Astrocyte (in vitro differentiated cells and primary cell): Measurements from ENCODE around the gene SPHK1. TPM values are rescaled to one million over a fixed set of nuclear protein-coding genes. Genes with fewer than 3 reads are reported as not detected.

Experiments
- DNase-seq: peaks from one replicate; pipeline ENCODE4 v3.0.0-alpha.2; 2010; ENCODE audit warnings: low read depth
- FAIRE-seq: peaks from 2 replicates; lab custom pipeline; 2011; peaks lifted over from hg19 to GRCh38; lab: Jason Lieb, UNC
- H2AFZ ChIP-seq: 2 replicates; pipeline ENCODE4 v1.6.0; 2012; ENCODE audit warnings: low read depth, low read length, inconsistent platforms
- H3K27ac ChIP-seq: 2 replicates; pipeline ENCODE4 v1.5.1; 2011; ENCODE audit warnings: low read depth, low read length, inconsistent platforms
- H3K27me3 ChIP-seq: 2 replicates; pipeline ENCODE4 v1.6.0; 2011; ENCODE audit warnings: low read length, inconsistent platforms; ENCODE audit not compliant: insufficient read depth
- H3K36me3 ChIP-seq: 2 replicates; pipeline ENCODE4 v1.5.1; 2011; ENCODE audit warnings: low read length, inconsistent platforms; ENCODE audit not compliant: insufficient read depth
- H3K4me1 ChIP-seq: 2 replicates; pipeline ENCODE4 v1.5.1; 2011; ENCODE audit warnings: low read length, inconsistent platforms; ENCODE audit not compliant: insufficient read depth
- H3K4me2 ChIP-seq: 2 replicates; pipeline ENCODE4 v1.6.0; 2012; ENCODE audit warnings: low read length, inconsistent platforms
- H3K4me3 ChIP-seq: 2 replicates; pipeline ENCODE4 v1.5.1; 2011; ENCODE audit warnings: low read depth, mild to moderate bottlenecking, low read length, inconsistent platforms; ENCODE audit not compliant: insufficient read depth
- H3K79me2 ChIP-seq: 2 replicates; pipeline ENCODE4 v1.6.0; 2012; ENCODE audit warnings: mild to moderate bottlenecking, low read length, inconsistent platforms; ENCODE audit not compliant: insufficient read depth
- H3K9ac ChIP-seq: 2 replicates; pipeline ENCODE4 v1.6.0; 2012; ENCODE audit warnings: mild to moderate bottlenecking, low read length, inconsistent platforms
- H3K9me3 ChIP-seq: 2 replicates; pipeline ENCODE4 v1.5.1; 2012; ENCODE audit warnings: low read depth, mild to moderate bottlenecking, low read length, inconsistent platforms; ENCODE audit not compliant: insufficient read depth
- H4K20me1 ChIP-seq: 2 replicates; pipeline ENCODE4 v1.6.0; 2012; ENCODE audit warnings: low read length, inconsistent platforms; ENCODE audit not compliant: insufficient read depth
- H3K27ac Mint-ChIP-seq: one replicate; pipeline ENCODE4 v1.8.0; 2021; ENCODE audit warnings: mild to moderate bottlenecking, mixed read lengths; ENCODE audit not compliant: unreplicated experiment
- H3K27me3 Mint-ChIP-seq: one replicate; pipeline ENCODE4 v1.8.0; 2021; ENCODE audit warnings: low read depth, mixed read lengths; ENCODE audit not compliant: unreplicated experiment
- H3K36me3 Mint-ChIP-seq: one replicate; pipeline ENCODE4 v1.8.0; 2021; ENCODE audit warnings: low read depth, mixed read lengths; ENCODE audit not compliant: unreplicated experiment
- H3K4me1 Mint-ChIP-seq: one replicate; pipeline ENCODE4 v1.8.0; 2021; ENCODE audit warnings: low read depth, mixed read lengths; ENCODE audit not compliant: unreplicated experiment
- H3K4me3 Mint-ChIP-seq: one replicate; pipeline ENCODE4 v1.8.0; 2021; ENCODE audit warnings: mild to moderate bottlenecking, moderate library complexity, mixed read lengths; ENCODE audit not compliant: unreplicated experiment
- H3K9me3 Mint-ChIP-seq: one replicate; pipeline ENCODE4 v1.8.0; 2021; ENCODE audit warnings: mild to moderate bottlenecking, mixed read lengths; ENCODE audit not compliant: unreplicated experiment
- CTCF ChIP-seq: IDR thresholded peaks from 2 replicates; pipeline ENCODE4 v1.5.1; 2011; ENCODE audit warnings: low read depth, mild to moderate bottlenecking, inconsistent platforms, low read length, moderate library complexity; ENCODE audit not compliant: insufficient read depth
- EZH2 ChIP-seq: IDR thresholded peaks from 2 replicates; pipeline ENCODE4 v1.6.1; 2012; ENCODE audit warnings: mild to moderate bottlenecking, low read length, inconsistent platforms; ENCODE audit not compliant: insufficient read depth
- total RNA-seq: library from RNA; stranded (reverse); gene quantifications from 2 replicates; pipeline ENCODE4 v1.2.1, GENCODE V29; 2021

Gene SPHK1
- total RNA-seq, 1 donor from 2014 or later: 34.8 TPM

GRCh38 chr17:76420356-76421043 lies 36.1 kb downstream of the SPHK1 start:
- Histone ChIP-seq H2AFZ (no peak overlapping the region), H3K4me1 (peaks cover 10% of the 10 kb centered on the region), H3K9me3 (no peaks in the 10 kb centered on the region), H4K20me1 (peaks cover 77% of the 10 kb centered on the region), H3K9ac (no peak overlapping the region), H3K27ac (no peak overlapping the region), H3K4me2 (peak overlapping the region; percentile 4), H3K4me3 (no peak overlapping the region), H3K36me3 (no peaks in the 10 kb centered on the region), H3K27me3 (no peaks in the 10 kb centered on the region), H3K79me2 (peaks cover 72% of the 10 kb centered on the region)
- H3K4me1 Mint-ChIP-seq: peaks cover 3% of the 10 kb centered on the region
- H3K36me3 Mint-ChIP-seq: peaks cover 18% of the 10 kb centered on the region
- no peak overlapping the region for H3K4me3 Mint-ChIP-seq
- TF ChIP-seq EZH2 (no peak), CTCF (no peak)
- H3K27me3 Mint-ChIP-seq: no peaks in the 10 kb centered on the region
- FAIRE-seq (no peak), DNase-seq (no peak)
- peaks cover 7% of the 10 kb centered on the region for H3K9me3 Mint-ChIP-seq
- no peak overlapping the region for H3K27ac Mint-ChIP-seq

- no peak overlapping the region for H3K27ac Mint-ChIP-seq
- peaks cover 77% of the 10 kb centered on the region for H4K20me1 ChIP-seq
- peaks cover 18% of the 10 kb centered on the region for H3K36me3 Mint-ChIP-seq
- no peak for TF ChIP-seq EZH2
- TF ChIP-seq CTCF: no peak
- peak; percentile 9 for DNase-seq
- peaks cover 3% of the 10 kb centered on the region for H3K4me1 Mint-ChIP-seq
- no peak overlapping the region for H3K4me3 Mint-ChIP-seq
- H3K4me2 ChIP-seq: no peak overlapping the region
- no peaks in the 10 kb centered on the region for H3K9me3 ChIP-seq
- no peak for FAIRE-seq
- no peak overlapping the region for H3K4me3 ChIP-seq
- no peaks in the 10 kb centered on the region for H3K27me3 Mint-ChIP-seq
- peaks cover 10% of the 10 kb centered on the region for H3K4me1 ChIP-seq
- no peak overlapping the region for H3K9ac ChIP-seq
- no peaks in the 10 kb centered on the region for H3K36me3 ChIP-seq
- H3K79me2 ChIP-seq: peaks cover 72% of the 10 kb centered on the region
- H2AFZ ChIP-seq: no peak overlapping the region
- H3K27me3 ChIP-seq: no peaks in the 10 kb centered on the region
- H3K9me3 Mint-ChIP-seq: peaks cover 7% of the 10 kb centered on the region
- H3K27ac ChIP-seq: no peak overlapping the region
Measured at GRCh38 chr17:76421044-76421407, 36.6 kb downstream of the SPHK1 start.

- H3K36me3 ChIP-seq: no peaks in the 10 kb centered on the region
- Mint-ChIP-seq H3K9me3 (peaks cover 7% of the 10 kb centered on the region), H3K4me1 (peaks cover 12% of the 10 kb centered on the region), H3K36me3 (peaks cover 18% of the 10 kb centered on the region), H3K27ac (no peak overlapping the region), H3K4me3 (no peak overlapping the region), H3K27me3 (no peaks in the 10 kb centered on the region)
- peaks cover 77% of the 10 kb centered on the region for H4K20me1 ChIP-seq
- no peak overlapping the region for H3K27ac ChIP-seq
- H3K4me3 ChIP-seq: no peak overlapping the region
- H3K4me1 ChIP-seq: peaks cover 10% of the 10 kb centered on the region
- H2AFZ ChIP-seq: no peak overlapping the region
- peaks cover 68% of the 10 kb centered on the region for H3K79me2 ChIP-seq
- no peak for DNase-seq
- no peaks in the 10 kb centered on the region for H3K27me3 ChIP-seq
- no peak overlapping the region for H3K9ac ChIP-seq
- TF ChIP-seq CTCF: no peak
- H3K4me2 ChIP-seq: no peak overlapping the region
- no peaks in the 10 kb centered on the region for H3K9me3 ChIP-seq
- FAIRE-seq: no peak
Measured at GRCh38 chr17:76422406-76422805, 38.0 kb downstream of the SPHK1 start.
